CD14-positive monocyte (primary cell): ENCODE data around the gene HERC5. TPM values are rescaled to one million over a fixed set of nuclear protein-coding genes. Genes with fewer than 3 reads are reported as not detected.

Source experiments
- DNase-seq, 3 donors: peaks; one replicate each; pipeline ENCODE4 v3.0.0-alpha.2; 2011 to 2022
- H2AFZ ChIP-seq: 2 replicates; pipeline ENCODE4 v1.6.0; 2012; ENCODE audit warnings: mild to moderate bottlenecking, low read depth, low read length, inconsistent platforms; ENCODE audit not compliant: insufficient read depth, poor library complexity, severe bottlenecking
- H3K27ac ChIP-seq, 2 donors: 1 replicate in 1 of 2; 2 replicates in 1 of 2; pipeline ENCODE4 v1.5.1; 2012 to 2013; ENCODE audit warnings: low read length in 2 of 2, control low read depth in 1 of 2, inconsistent platforms in 1 of 2, low read depth in 1 of 2, mild to moderate bottlenecking in 1 of 2
- H3K27me3 ChIP-seq, 2 donors: one replicate each; pipeline versions ENCODE4 v1.6.0 to v1.6.1; 2011 to 2013; ENCODE audit warnings: low read length in 2 of 2; ENCODE audit not compliant: control insufficient read depth in 2 of 2, insufficient read depth in 2 of 2
- H3K36me3 ChIP-seq, 2 donors: replicated peaks in 1 of 2; 1 replicate in 1 of 2; 2 replicates in 1 of 2; pipeline versions ENCODE4 v1.5.1 to v1.6.1; 2012 to 2013; ENCODE audit warnings: low read length in 2 of 2, control low read depth in 1 of 2, inconsistent platforms in 1 of 2, mild to moderate bottlenecking in 1 of 2; ENCODE audit not compliant: insufficient read depth in 2 of 2, control insufficient read depth in 1 of 2
- H3K4me1 ChIP-seq, 2 donors: 1 replicate in 1 of 2; 2 replicates in 1 of 2; pipeline versions ENCODE4 v1.5.1 to v1.6.1; 2012 to 2013; ENCODE audit warnings: low read length in 2 of 2, control low read depth in 1 of 2, inconsistent platforms in 1 of 2, mild to moderate bottlenecking in 1 of 2, moderate library complexity in 1 of 2; ENCODE audit not compliant: insufficient read depth in 2 of 2, control insufficient read depth in 1 of 2
- H3K4me2 ChIP-seq: replicated peaks from 2 replicates; pipeline ENCODE3; 2012; ENCODE audit warnings: low read length, moderate library complexity, mild to moderate bottlenecking; ENCODE audit not compliant: poor library complexity, severe bottlenecking; ENCODE audit errors: extremely low read depth
- H3K4me3 ChIP-seq, 3 experiments: fragments of 200-600 bp in 1 of 3; sonication (generic) in 1 of 3; replicated peaks in 1 of 3; 1 replicate in 2 of 3; 2 replicates in 1 of 3; pipeline ENCODE4 v1.5.1; 2011 to 2013; ENCODE audit warnings: low read length in 3 of 3, mild to moderate bottlenecking in 3 of 3, control low read depth in 2 of 3, low read depth in 2 of 3, inconsistent platforms in 1 of 3, moderate library complexity in 1 of 3
- H3K79me2 ChIP-seq: 2 replicates; pipeline ENCODE4 v1.6.0; 2012; ENCODE audit warnings: mild to moderate bottlenecking, control low read depth, inconsistent platforms, low read length, moderate library complexity; ENCODE audit not compliant: insufficient read depth
- H3K9ac ChIP-seq: 2 replicates; pipeline ENCODE4 v1.6.0; 2017; ENCODE audit warnings: low read length, mild to moderate bottlenecking; ENCODE audit not compliant: insufficient read depth, poor library complexity, severe bottlenecking
- H3K9me3 ChIP-seq, 2 donors: replicated peaks in 1 of 2; 1 replicate in 1 of 2; 2 replicates in 1 of 2; pipeline versions ENCODE4 v1.5.1 to v1.6.1; 2012 to 2013; ENCODE audit warnings: low read length in 2 of 2, control low read depth in 1 of 2; ENCODE audit not compliant: control insufficient read depth in 1 of 2, insufficient read depth in 1 of 2
- H4K20me1 ChIP-seq: 2 replicates; pipeline ENCODE4 v1.6.0; 2012; ENCODE audit warnings: mild to moderate bottlenecking, low read length, control low read depth, moderate library complexity; ENCODE audit not compliant: insufficient read depth
- H3K27ac Mint-ChIP-seq, 7 donors: one replicate each; pipeline ENCODE4 v1.8.0; 2020; ENCODE audit warnings: mild to moderate bottlenecking in 7 of 7, mixed read lengths in 7 of 7, moderate library complexity in 6 of 7, inconsistent platforms in 2 of 7
- H3K27me3 Mint-ChIP-seq, 3 donors: one replicate each; pipeline ENCODE4 v1.8.0; 2021 to 2022; ENCODE audit warnings: low read depth in 3 of 3, mild to moderate bottlenecking in 3 of 3, mixed read lengths in 3 of 3, moderate library complexity in 3 of 3, inconsistent platforms in 1 of 3
- H3K36me3 Mint-ChIP-seq, 2 donors: one replicate each; pipeline ENCODE4 v1.8.0; 2020; ENCODE audit warnings: mixed read lengths in 2 of 2, inconsistent platforms in 1 of 2, mild to moderate bottlenecking in 1 of 2
- H3K4me1 Mint-ChIP-seq: one replicate; pipeline ENCODE4 v1.8.0; 2020; ENCODE audit warnings: mild to moderate bottlenecking, mixed read lengths
- H3K4me3 Mint-ChIP-seq, 2 donors: one replicate each; pipeline ENCODE4 v1.8.0; 2020; ENCODE audit warnings: mild to moderate bottlenecking in 2 of 2, mixed read lengths in 2 of 2, moderate library complexity in 1 of 2
- H3K9me3 Mint-ChIP-seq, 7 donors: one replicate each; pipeline ENCODE4 v1.8.0; 2020 to 2022; ENCODE audit warnings: mixed read lengths in 7 of 7, mild to moderate bottlenecking in 6 of 7, moderate library complexity in 6 of 7, inconsistent platforms in 2 of 7
- WGBS: methylation state at CpG from one replicate; pipeline ENCODE4 v1.1.5; 2013; ENCODE audit warnings: missing lambda C conversion rate; ENCODE audit not compliant: insufficient coverage; 5-methylcytosine and 5-hydroxymethylcytosine counted together
- intact Hi-C, 2 donors: fragments of 100-400 bp; cut with micrococcal nuclease; formaldehyde crosslinking; loops; one replicate each; pipeline versions ENCODE4 v1.15.0 to v1.15.1; 2023
- polyA plus RNA-seq, 3 donors: library from polyadenylated mRNA; depleted of rRNA in 1 of 3; unstranded in 2 of 3; stranded (reverse) in 1 of 3; fragments of 300-500 nt in 2 of 3; fragments of >200 nt in 1 of 3; fragmentation: Illumina TruSeq in 2 of 3; gene quantifications; 1 replicate in 2 of 3; 2 replicates in 1 of 3; pipeline ENCODE4 v1.2.3, GENCODE V29; 2012 to 2021
- TF ChIP-seq, protein P1 (sequence below): fragments of 200-600 bp; IDR thresholded peaks from one replicate; pipeline ENCODE4 v1.8.0; 2022; ENCODE audit warnings: antibody characterized with exemption, mild to moderate bottlenecking

The HERC5 gene
- polyA plus RNA-seq, 3 donors: 2.9 to 10.4 (median 8.1) TPM

DNA sequence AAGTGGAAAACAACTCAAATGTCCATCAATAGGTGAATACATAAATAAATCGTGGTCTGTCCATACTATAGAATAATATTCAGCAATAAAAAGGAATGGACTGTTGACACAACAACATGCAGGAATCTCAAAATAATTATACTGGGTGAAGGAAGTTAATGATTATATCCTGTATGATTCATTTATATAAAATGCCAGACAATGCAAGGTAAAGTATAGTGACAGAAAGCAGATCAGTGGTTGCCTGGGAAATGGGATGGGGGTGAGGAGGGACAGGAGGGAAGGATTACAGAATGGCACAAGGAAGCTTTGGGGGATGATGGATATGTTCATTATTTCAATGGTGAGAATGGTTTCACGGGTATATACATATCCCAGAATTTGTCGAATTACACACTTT is 54.3 kb downstream of the HERC5 start:
- no peak overlapping the region for H3K27ac Mint-ChIP-seq
- no peak overlapping the region for H3K9ac ChIP-seq
- peaks cover 3 to 6% of the 10 kb centered on the region in 2 donors for H3K36me3 Mint-ChIP-seq
- WGBS: no CpG with 5 or more reads among the region's 3 CpGs
- H3K4me1 Mint-ChIP-seq: peaks cover 8% of the 10 kb centered on the region
- TF ChIP-seq, protein P1, sequence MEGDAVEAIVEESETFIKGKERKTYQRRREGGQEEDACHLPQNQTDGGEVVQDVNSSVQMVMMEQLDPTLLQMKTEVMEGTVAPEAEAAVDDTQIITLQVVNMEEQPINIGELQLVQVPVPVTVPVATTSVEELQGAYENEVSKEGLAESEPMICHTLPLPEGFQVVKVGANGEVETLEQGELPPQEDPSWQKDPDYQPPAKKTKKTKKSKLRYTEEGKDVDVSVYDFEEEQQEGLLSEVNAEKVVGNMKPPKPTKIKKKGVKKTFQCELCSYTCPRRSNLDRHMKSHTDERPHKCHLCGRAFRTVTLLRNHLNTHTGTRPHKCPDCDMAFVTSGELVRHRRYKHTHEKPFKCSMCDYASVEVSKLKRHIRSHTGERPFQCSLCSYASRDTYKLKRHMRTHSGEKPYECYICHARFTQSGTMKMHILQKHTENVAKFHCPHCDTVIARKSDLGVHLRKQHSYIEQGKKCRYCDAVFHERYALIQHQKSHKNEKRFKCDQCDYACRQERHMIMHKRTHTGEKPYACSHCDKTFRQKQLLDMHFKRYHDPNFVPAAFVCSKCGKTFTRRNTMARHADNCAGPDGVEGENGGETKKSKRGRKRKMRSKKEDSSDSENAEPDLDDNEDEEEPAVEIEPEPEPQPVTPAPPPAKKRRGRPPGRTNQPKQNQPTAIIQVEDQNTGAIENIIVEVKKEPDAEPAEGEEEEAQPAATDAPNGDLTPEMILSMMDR: no peak
- no peaks in the 10 kb centered on the region for H3K9me3 Mint-ChIP-seq
- no peaks in the 10 kb centered on the region for H3K79me2 ChIP-seq
- H3K36me3 ChIP-seq: peaks cover 1 to 5% of the 10 kb centered on the region in 2 donors
- H3K27me3 ChIP-seq: no peaks in the 10 kb centered on the region
- no peak overlapping the region for H2AFZ ChIP-seq
- no peaks in the 10 kb centered on the region for H3K27me3 Mint-ChIP-seq
- H3K4me3 Mint-ChIP-seq: no peak overlapping the region
- H3K27ac ChIP-seq: no peak overlapping the region
- no peak overlapping the region for H3K4me3 ChIP-seq
- H3K4me2 ChIP-seq: no peak overlapping the region
- no peaks in the 10 kb centered on the region for H4K20me1 ChIP-seq
- intact Hi-C loops: loop anchor here (10.0 kb wide), 2 partner anchors 146 to 476 kb away; no protein-coding TSS in a partner anchor
- H3K9me3 ChIP-seq: no peaks in the 10 kb centered on the region
- DNase-seq: no peak
- H3K4me1 ChIP-seq: peaks cover 4% of the 10 kb centered on the region in 2 donors

DNA sequence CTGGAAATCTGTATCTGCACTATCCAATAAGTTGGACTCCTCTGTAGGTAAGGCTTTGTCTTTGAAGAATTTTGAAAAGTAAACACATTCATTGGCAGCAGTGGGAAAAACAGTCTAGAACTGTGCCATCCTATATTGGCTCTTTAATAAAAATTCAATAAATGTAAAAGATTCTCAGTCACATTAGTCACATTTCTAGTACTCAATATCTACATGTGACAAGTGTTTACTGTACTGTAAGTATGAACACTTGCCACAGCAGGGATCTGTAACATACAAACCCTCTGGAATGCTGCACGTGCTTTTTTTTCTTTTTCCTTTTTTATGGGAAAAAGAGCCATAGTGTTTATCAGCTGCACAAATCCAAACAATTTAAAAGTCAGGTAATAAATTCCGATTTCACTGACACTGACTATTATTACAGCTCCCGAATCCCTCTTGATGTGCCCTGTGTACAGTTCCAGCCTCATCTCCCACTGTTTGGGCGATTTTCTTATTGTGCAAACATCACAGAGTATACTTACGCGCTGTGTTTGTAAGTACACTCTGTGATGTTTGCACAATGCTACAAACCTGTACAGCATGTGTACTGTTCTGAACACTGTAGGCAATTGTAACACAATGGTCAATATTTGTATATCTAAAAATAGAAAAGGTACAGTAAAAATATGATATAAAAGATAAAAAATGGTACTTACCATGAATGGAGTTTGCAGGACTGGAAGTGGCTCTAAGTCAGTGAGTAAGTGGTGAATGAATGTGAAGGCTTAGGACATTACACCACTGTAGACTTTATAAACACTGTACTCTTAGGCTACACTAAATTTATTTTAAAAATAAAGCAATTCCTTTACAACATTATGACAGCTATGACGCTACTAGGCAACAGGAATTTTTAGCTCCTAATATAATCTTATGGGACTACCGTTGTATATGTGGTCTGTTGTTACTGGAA is 57.9 kb downstream of the HERC5 start:
- no peaks in the 10 kb centered on the region for H3K36me3 Mint-ChIP-seq
- Histone ChIP-seq H3K27ac (no peak overlapping the region), H3K4me3 (no peak overlapping the region), H2AFZ (no peak overlapping the region), H3K27me3 (no peaks in the 10 kb centered on the region), H3K9me3 (no peaks in the 10 kb centered on the region), H4K20me1 (no peaks in the 10 kb centered on the region), H3K4me2 (no peak overlapping the region), H3K9ac (no peak overlapping the region), H3K4me1 (no peaks in the 10 kb centered on the region), H3K79me2 (no peaks in the 10 kb centered on the region), H3K36me3 (peaks cover 0 to 11% of the 10 kb centered on the region in 2 donors)
- 100% methylated on average over 2 of the region's 8 CpGs for WGBS
- H3K27ac Mint-ChIP-seq: no peak overlapping the region
- no peak for DNase-seq
- no peaks in the 10 kb centered on the region for H3K27me3 Mint-ChIP-seq
- no peaks in the 10 kb centered on the region for H3K4me1 Mint-ChIP-seq
- intact Hi-C loops: loop anchor here (2.0 to 10.0 kb wide), 4 partner anchors 150 to 480 kb away; no protein-coding TSS in a partner anchor
- TF ChIP-seq, protein P1: no peak
- no peaks in the 10 kb centered on the region for H3K9me3 Mint-ChIP-seq
- no peak overlapping the region for H3K4me3 Mint-ChIP-seq
